BLaER1 treated with 17β-estradiol and CSF1 and Interleukin-3, amounts not matched to agents 10 nM and 100 nM (cell line): Measurements from ENCODE around the gene NR3C2.

Experiments used
- H3K27ac ChIP-seq, 11 experiments: shearing (Covaris generic); formaldehyde crosslinking; 2 replicates each; pipeline ENCODE4 v1.8.1; 2022
- H3K27me3 ChIP-seq, 11 experiments: shearing (Covaris generic); formaldehyde crosslinking; 2 replicates each; pipeline ENCODE4 v1.8.1; 2022
- H3K36me3 ChIP-seq, 11 experiments: shearing (Covaris generic); formaldehyde crosslinking; 2 replicates each; pipeline ENCODE4 v1.8.1; 2022
- H3K4me1 ChIP-seq, 10 experiments: shearing (Covaris generic); formaldehyde crosslinking; 2 replicates each; pipeline ENCODE4 v1.8.1; 2022
- H3K4me2 ChIP-seq, 11 experiments: shearing (Covaris generic); formaldehyde crosslinking; 2 replicates each; pipeline ENCODE4 v1.8.1; 2022
- H3K4me3 ChIP-seq, 10 experiments: shearing (Covaris generic); formaldehyde crosslinking; 2 replicates each; pipeline ENCODE4 v1.8.1; 2022
- H3K9ac ChIP-seq, 11 experiments: shearing (Covaris generic); formaldehyde crosslinking; 2 replicates each; pipeline ENCODE4 v1.8.1; 2022
- H3K9me3 ChIP-seq, 11 experiments: shearing (Covaris generic); formaldehyde crosslinking; replicated peaks in 1 of 11; 2 replicates each; pipeline ENCODE4 v1.8.1; 2022
- H4K20me1 ChIP-seq, 11 experiments: shearing (Covaris generic); formaldehyde crosslinking; 2 replicates each; pipeline ENCODE4 v1.8.1; 2022
- Cebpa-rat ChIP-seq, 11 experiments: shearing (Covaris generic); IDR thresholded peaks; 2 replicates each; pipeline ENCODE4 v1.8.1; 2022

NR3C2 gene

GRCh38 chr4:148216866-148217814 lies 225.1 kb downstream of the NR3C2 start:
- H3K4me2 ChIP-seq: peak overlapping the region; percentile 69 to 92 (median 76)
- no peaks in the 10 kb centered on the region for H3K9me3 ChIP-seq
- H3K36me3 ChIP-seq: no peaks in the 10 kb centered on the region
- H3K27me3 ChIP-seq: no peaks in the 10 kb centered on the region
- H3K9ac ChIP-seq: peak overlapping the region in 6 of 11 experiments; percentile 14 to 58 (median 33); a peak in 4 of 22 replicates
- no peaks in the 10 kb centered on the region for H4K20me1 ChIP-seq
- H3K4me3 ChIP-seq: peak overlapping the region; percentile 23 to 56 (median 42); a peak in 15 of 20 replicates
- H3K27ac ChIP-seq: peak overlapping the region in 9 of 11 experiments; percentile 2 to 64 (median 39); a peak in 10 of 22 replicates
- TF ChIP-seq Cebpa-rat (IDR thresholded peaks at IDR 0.05): no peak
- H3K4me1 ChIP-seq: peaks cover 14 to 17% (median 15%) of the 10 kb centered on the region in 10 experiments

- H4K20me1 ChIP-seq: no peaks in the 10 kb centered on the region
- H3K9me3 ChIP-seq: no peaks in the 10 kb centered on the region
- TF ChIP-seq Cebpa-rat (IDR thresholded peaks at IDR 0.05): no peak
- peaks cover 14 to 17% (median 15%) of the 10 kb centered on the region in 10 experiments for H3K4me1 ChIP-seq
- H3K4me2 ChIP-seq: peak overlapping the region; percentile 69 to 92 (median 76); a peak in 21 of 22 replicates
- H3K27me3 ChIP-seq: no peaks in the 10 kb centered on the region
- H3K4me3 ChIP-seq: peak overlapping the region in 2 of 10 experiments; percentile 39 to 54; a peak in 2 of 20 replicates
- H3K36me3 ChIP-seq: no peaks in the 10 kb centered on the region
- H3K27ac ChIP-seq: peak overlapping the region in 1 of 11 experiments; percentile 64; a peak in 1 of 22 replicates
- no peak overlapping the region for H3K9ac ChIP-seq
Observed at GRCh38 chr4:148216321-148216720, 225.9 kb downstream of the NR3C2 start.

GRCh38 chr4:148215202-148215601 lies 227.0 kb downstream of the NR3C2 start:
- H3K9me3 ChIP-seq: no peaks in the 10 kb centered on the region
- H3K4me1 ChIP-seq: peaks cover 14 to 17% (median 15%) of the 10 kb centered on the region in 10 experiments
- H3K4me3 ChIP-seq: no peak overlapping the region
- no peaks in the 10 kb centered on the region for H3K27me3 ChIP-seq
- no peak overlapping the region for H3K9ac ChIP-seq
- H3K36me3 ChIP-seq: no peaks in the 10 kb centered on the region
- no peaks in the 10 kb centered on the region for H4K20me1 ChIP-seq
- H3K4me2 ChIP-seq: no peak overlapping the region
- TF ChIP-seq Cebpa-rat (IDR thresholded peaks at IDR 0.05): no peak
- H3K27ac ChIP-seq: no peak overlapping the region

- H3K4me3 ChIP-seq: no peak overlapping the region
- no peak overlapping the region for H3K9ac ChIP-seq
- no peaks in the 10 kb centered on the region for H3K36me3 ChIP-seq
- peaks cover 14 to 17% (median 15%) of the 10 kb centered on the region in 10 experiments for H3K4me1 ChIP-seq
- no peak overlapping the region for H3K27ac ChIP-seq
- no peak overlapping the region for H3K4me2 ChIP-seq
- no peaks in the 10 kb centered on the region for H3K27me3 ChIP-seq
- no peaks in the 10 kb centered on the region for H3K9me3 ChIP-seq
- TF ChIP-seq Cebpa-rat (IDR thresholded peaks at IDR 0.05): no peak
- H4K20me1 ChIP-seq: no peaks in the 10 kb centered on the region
Observed at GRCh38 chr4:148214529-148215166, 227.6 kb downstream of the NR3C2 start.

GRCh38 chr4:148211533-148211932 lies 230.7 kb downstream of the NR3C2 start:
- no peak overlapping the region for H3K4me2 ChIP-seq
- H3K4me1 ChIP-seq: peaks cover 3 to 11% (median 4%) of the 10 kb centered on the region in 10 experiments; a peak in 12 of 20 replicates
- no peaks in the 10 kb centered on the region for H4K20me1 ChIP-seq
- TF ChIP-seq Cebpa-rat (IDR thresholded peaks at IDR 0.05): no peak
- H3K27ac ChIP-seq: no peak overlapping the region
- no peak overlapping the region for H3K4me3 ChIP-seq
- no peak overlapping the region for H3K9ac ChIP-seq
- no peaks in the 10 kb centered on the region for H3K9me3 ChIP-seq
- no peaks in the 10 kb centered on the region for H3K36me3 ChIP-seq
- no peaks in the 10 kb centered on the region for H3K27me3 ChIP-seq

DNA sequence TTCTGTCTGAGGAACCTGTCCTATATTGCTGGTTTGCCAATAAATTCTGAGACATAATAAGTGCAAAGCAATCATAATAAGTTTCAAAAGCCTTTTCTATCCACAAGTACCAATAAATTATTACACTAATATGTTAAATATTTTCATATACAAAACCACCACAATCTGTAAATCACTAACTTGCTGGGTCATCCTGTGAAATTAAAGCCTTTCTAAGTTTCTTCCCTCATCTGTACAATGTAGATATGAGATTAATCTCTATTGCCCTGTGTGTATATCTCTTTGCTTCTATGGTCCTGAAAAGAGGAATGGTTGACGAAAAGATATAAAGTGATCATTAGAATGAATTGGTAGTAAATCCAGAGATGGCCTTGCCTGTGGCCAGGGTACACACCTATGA lies 231.6 kb downstream of the NR3C2 start:
- Histone ChIP-seq H3K9ac (no peak overlapping the region), H3K27ac (no peak overlapping the region), H3K27me3 (no peaks in the 10 kb centered on the region), H3K4me2 (no peak overlapping the region), H3K4me3 (no peak overlapping the region), H4K20me1 (no peaks in the 10 kb centered on the region), H3K9me3 (no peaks in the 10 kb centered on the region), H3K36me3 (no peaks in the 10 kb centered on the region), H3K4me1 (peaks cover 0 to 6% (median 0%) of the 10 kb centered on the region in 10 experiments; a peak in 1 of 20 replicates)
- no peak for TF ChIP-seq Cebpa-rat (IDR thresholded peaks at IDR 0.05)

DNA sequence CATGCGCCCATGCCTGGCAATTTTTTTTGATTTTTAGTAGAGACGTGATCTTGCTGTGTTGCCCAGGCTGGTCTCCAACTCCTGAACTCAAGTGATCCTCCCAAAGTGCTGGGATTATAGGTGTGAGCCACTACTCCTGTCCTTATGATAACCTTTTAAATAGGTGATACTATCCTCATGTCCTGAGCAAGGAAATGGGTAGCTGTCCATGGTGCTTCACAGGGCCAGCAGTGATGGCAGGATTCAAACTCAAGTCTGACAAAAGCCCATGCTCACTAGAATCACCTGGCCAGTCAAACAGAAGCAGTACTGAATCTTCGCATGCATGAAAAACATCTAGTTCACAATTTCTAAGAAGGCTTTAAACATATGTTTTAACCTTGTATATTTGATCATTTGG lies 235.1 kb downstream of the NR3C2 start:
- H3K4me3 ChIP-seq: no peak overlapping the region
- H3K4me2 ChIP-seq: no peak overlapping the region
- H4K20me1 ChIP-seq: no peaks in the 10 kb centered on the region
- no peaks in the 10 kb centered on the region for H3K27me3 ChIP-seq
- H3K27ac ChIP-seq: no peak overlapping the region
- no peak for TF ChIP-seq Cebpa-rat (IDR thresholded peaks at IDR 0.05)
- H3K36me3 ChIP-seq: no peaks in the 10 kb centered on the region
- no peaks in the 10 kb centered on the region for H3K9me3 ChIP-seq
- H3K9ac ChIP-seq: no peak overlapping the region
- peaks cover 0 to 6% (median 0%) of the 10 kb centered on the region in 10 experiments; a peak in 1 of 20 replicates for H3K4me1 ChIP-seq

- H3K4me1 ChIP-seq: peaks cover 0 to 6% (median 0%) of the 10 kb centered on the region in 10 experiments; a peak in 1 of 20 replicates
Observed at GRCh38 chr4:148205476-148205875, 236.7 kb downstream of the NR3C2 start.

GRCh38 chr4:148204892-148205291 lies 237.3 kb downstream of the NR3C2 start:
- H3K4me2 ChIP-seq: no peak overlapping the region
- no peaks in the 10 kb centered on the region for H4K20me1 ChIP-seq
- no peak overlapping the region for H3K27ac ChIP-seq
- H3K9me3 ChIP-seq: no peaks in the 10 kb centered on the region
- TF ChIP-seq Cebpa-rat (IDR thresholded peaks at IDR 0.05): no peak
- no peak overlapping the region for H3K4me3 ChIP-seq
- H3K9ac ChIP-seq: no peak overlapping the region
- no peaks in the 10 kb centered on the region for H3K36me3 ChIP-seq
- H3K4me1 ChIP-seq: peaks cover 0 to 6% (median 0%) of the 10 kb centered on the region in 10 experiments; a peak in 1 of 20 replicates
- no peaks in the 10 kb centered on the region for H3K27me3 ChIP-seq

More at GRCh38 chr4:148205476-148205875, 236.7 kb downstream of the NR3C2 start:
- Histone ChIP-seq H3K27me3 (no peaks in the 10 kb centered on the region), H3K27ac (no peak overlapping the region), H3K9me3 (no peaks in the 10 kb centered on the region), H4K20me1 (no peaks in the 10 kb centered on the region), H3K9ac (no peak overlapping the region), H3K4me3 (no peak overlapping the region), H3K4me2 (no peak overlapping the region), H3K36me3 (no peaks in the 10 kb centered on the region)
- no peak for TF ChIP-seq Cebpa-rat (IDR thresholded peaks at IDR 0.05)
